Chondrocyte (in vitro differentiated cells): ENCODE results near the gene EHD2. TPM values are rescaled to one million over a fixed set of nuclear protein-coding genes. Genes with fewer than 3 reads are reported as not detected.
A peak's percentile ranks its signal among the peaks of the same experiment; 100 is the strongest.
"Not testable (repeated sequence)": the region's sequence is repeated elsewhere in the genome, so short reads cannot be mapped to it uniquely, and the experiment has no call there.

Experiments used
- DNase-seq: peaks from one replicate; pipeline ENCODE4 v3.0.0; 2021; ENCODE audit warnings: mixed read lengths, low spot score
- H3K27ac Mint-ChIP-seq: one replicate; pipeline ENCODE4 v1.8.0; 2021; ENCODE audit warnings: mild to moderate bottlenecking, moderate library complexity, mixed read lengths; ENCODE audit not compliant: unreplicated experiment
- H3K27me3 Mint-ChIP-seq: 2 replicates; pipeline ENCODE4 v1.8.0; 2021; ENCODE audit warnings: low read depth, mixed read lengths
- H3K36me3 Mint-ChIP-seq: 2 replicates; pipeline ENCODE4 v1.8.0; 2021; ENCODE audit warnings: low read depth, mixed read lengths
- H3K4me1 Mint-ChIP-seq: 2 replicates; pipeline ENCODE4 v1.8.0; 2021; ENCODE audit warnings: low read depth, mild to moderate bottlenecking, mixed read lengths
- H3K4me3 Mint-ChIP-seq: one replicate; pipeline ENCODE4 v1.8.0; 2021; ENCODE audit warnings: mild to moderate bottlenecking, moderate library complexity, mixed read lengths; ENCODE audit not compliant: unreplicated experiment
- H3K9me3 Mint-ChIP-seq: 2 replicates; pipeline ENCODE4 v1.8.0; 2021; ENCODE audit warnings: low read depth, mixed read lengths
- CTCF ChIP-seq: fragments of 200-600 bp; sonication (generic); IDR thresholded peaks from 2 replicates; pipeline ENCODE4 v1.5.0; 2021; ENCODE audit warnings: antibody characterized with exemption, mild to moderate bottlenecking, moderate library complexity
- long read RNA-seq: library from polyadenylated mRNA; stranded (forward); transcript quantifications from one replicate; pipeline ENCODE4 v2.0.0, GENCODE V29; 2021
- total RNA-seq: library from RNA; stranded (reverse); gene quantifications from 3 replicates; pipeline ENCODE4 v1.2.1, GENCODE V29; 2021

Gene EHD2
- 304 to 497 TPM (median 493 TPM) in 3 replicates for total RNA-seq
- long read RNA-seq, transcript EHD2-201 (6 exons, 3,585 nt) = major isoform, 228 of 566 reads
- long read RNA-seq, partial matches to known transcripts = 8 of 566 reads
- long read RNA-seq, other reads (novel, unspliced or antisense) = 327 of 566 reads

- Mint-ChIP-seq H3K27ac (peak within 1 kb of the TSS; percentile 96), H3K27me3 (no peaks in the 10 kb centered on the region), H3K9me3 (no peaks in the 10 kb centered on the region), H3K36me3 (peaks cover 26% of the 10 kb centered on the region), H3K4me3 (peak within 1 kb of the TSS; percentile 100), H3K4me1 (peaks cover 47% of the 10 kb centered on the region)
- no peak for DNase-seq
- TF ChIP-seq CTCF = peak; percentile 99
Observed at GRCh38 chr19:47713046-47714021, at the start of gene EHD2. TSS of gene EHD2 (plus strand) at chr19:47713422. CDS start at chr19:47716613, 3,191 bp downstream.

- Mint-ChIP-seq H3K36me3 (no peaks in the 10 kb centered on the region), H3K27me3 (no peaks in the 10 kb centered on the region), H3K4me3 (peak overlapping the region; percentile 50), H3K9me3 (no peaks in the 10 kb centered on the region), H3K4me1 (peaks cover 50% of the 10 kb centered on the region), H3K27ac (peak overlapping the region; percentile 96)
- no peak for DNase-seq
- TF ChIP-seq CTCF = no peak
Observed at GRCh38 chr19:47663435-47663910, 49.7 kb upstream of the EHD2 start.

GRCh38 chr19:47663911-47664771, 49.1 kb upstream of the EHD2 start:
- Mint-ChIP-seq H3K9me3 (no peaks in the 10 kb centered on the region), H3K36me3 (no peaks in the 10 kb centered on the region), H3K4me3 (peak overlapping the region; percentile 50), H3K4me1 (peaks cover 45% of the 10 kb centered on the region), H3K27me3 (no peaks in the 10 kb centered on the region), H3K27ac (peak overlapping the region; percentile 96)
- no peak for TF ChIP-seq CTCF
- DNase-seq = peak; percentile 82

- not testable (repeated sequence) for DNase-seq, H3K27ac Mint-ChIP-seq, H3K4me3 Mint-ChIP-seq, H3K36me3 Mint-ChIP-seq, H3K9me3 Mint-ChIP-seq, H3K27me3 Mint-ChIP-seq
- peaks cover 27% of the 10 kb centered on the region for H3K4me1 Mint-ChIP-seq
Observed at GRCh38 chr19:47668556-47668955, 44.7 kb upstream of the EHD2 start.

- Mint-ChIP-seq H3K27ac (no peak overlapping the region), H3K36me3 (peaks cover 17% of the 10 kb centered on the region)
- TF ChIP-seq CTCF = no peak
Observed at GRCh38 chr19:47670736-47671135, 42.5 kb upstream of the EHD2 start.

More at GRCh38 chr19:47670736-47671135, 42.5 kb upstream of the EHD2 start:
- DNase-seq = peak; percentile 64
- H3K4me3 Mint-ChIP-seq = no peak overlapping the region
- H3K9me3 Mint-ChIP-seq = peaks cover 3% of the 10 kb centered on the region
- no peaks in the 10 kb centered on the region for H3K27me3 Mint-ChIP-seq
- H3K4me1 Mint-ChIP-seq = peaks cover 12% of the 10 kb centered on the region
